AG09319 (cell line): ENCODE data around the gene NDST1.

ENCODE experiments used
- DNase-seq: peaks from one replicate; pipeline ENCODE4 v3.0.0-alpha.2; 2010; ENCODE audit warnings: low read depth; ENCODE audit errors: extremely low read depth
- TF ChIP-seq, protein P1 (sequence below): IDR thresholded peaks from 2 replicates; pipeline ENCODE4 v1.5.1; 2011; ENCODE audit warnings: low read depth, mild to moderate bottlenecking, inconsistent platforms, low read length, moderate library complexity

NDST1 gene

GRCh38 chr5:150531686-150532085 lies 23.8 kb downstream of the NDST1 start:
- TF ChIP-seq, protein P1, sequence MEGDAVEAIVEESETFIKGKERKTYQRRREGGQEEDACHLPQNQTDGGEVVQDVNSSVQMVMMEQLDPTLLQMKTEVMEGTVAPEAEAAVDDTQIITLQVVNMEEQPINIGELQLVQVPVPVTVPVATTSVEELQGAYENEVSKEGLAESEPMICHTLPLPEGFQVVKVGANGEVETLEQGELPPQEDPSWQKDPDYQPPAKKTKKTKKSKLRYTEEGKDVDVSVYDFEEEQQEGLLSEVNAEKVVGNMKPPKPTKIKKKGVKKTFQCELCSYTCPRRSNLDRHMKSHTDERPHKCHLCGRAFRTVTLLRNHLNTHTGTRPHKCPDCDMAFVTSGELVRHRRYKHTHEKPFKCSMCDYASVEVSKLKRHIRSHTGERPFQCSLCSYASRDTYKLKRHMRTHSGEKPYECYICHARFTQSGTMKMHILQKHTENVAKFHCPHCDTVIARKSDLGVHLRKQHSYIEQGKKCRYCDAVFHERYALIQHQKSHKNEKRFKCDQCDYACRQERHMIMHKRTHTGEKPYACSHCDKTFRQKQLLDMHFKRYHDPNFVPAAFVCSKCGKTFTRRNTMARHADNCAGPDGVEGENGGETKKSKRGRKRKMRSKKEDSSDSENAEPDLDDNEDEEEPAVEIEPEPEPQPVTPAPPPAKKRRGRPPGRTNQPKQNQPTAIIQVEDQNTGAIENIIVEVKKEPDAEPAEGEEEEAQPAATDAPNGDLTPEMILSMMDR = no peak
- DNase-seq = no peak

DNA sequence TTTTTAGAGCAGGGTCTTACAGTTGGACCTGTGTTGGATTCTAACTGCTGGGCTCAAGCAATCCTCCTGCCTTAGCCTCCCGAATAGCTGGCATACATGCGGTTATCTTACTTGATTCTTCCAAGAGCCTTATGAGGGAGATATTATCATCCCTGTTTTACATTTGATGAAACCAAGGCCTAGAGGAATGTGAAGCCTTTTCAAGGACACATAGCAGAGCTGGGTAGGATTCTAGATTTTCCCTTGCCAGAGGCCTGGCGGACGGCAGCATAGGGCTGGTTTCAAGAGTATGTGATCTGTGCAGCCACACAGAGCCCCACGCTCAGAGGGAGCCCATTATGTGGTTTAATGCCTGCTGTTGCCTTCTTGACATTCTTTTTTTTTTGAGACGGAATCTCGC lies 24.2 kb downstream of the NDST1 start:
- TF ChIP-seq, protein P1 = no peak

GRCh38 chr5:150532996-150533395 lies 25.1 kb downstream of the NDST1 start:
- TF ChIP-seq, protein P1 = no peak

More for the DNA sequence above, 24.2 kb downstream of the NDST1 start:
- no peak for DNase-seq

GRCh38 chr5:150534811-150535210 lies 26.9 kb downstream of the NDST1 start:
- TF ChIP-seq, protein P1 = no peak
- DNase-seq = no peak

More at GRCh38 chr5:150532996-150533395, 25.1 kb downstream of the NDST1 start:
- DNase-seq = no peak

DNA sequence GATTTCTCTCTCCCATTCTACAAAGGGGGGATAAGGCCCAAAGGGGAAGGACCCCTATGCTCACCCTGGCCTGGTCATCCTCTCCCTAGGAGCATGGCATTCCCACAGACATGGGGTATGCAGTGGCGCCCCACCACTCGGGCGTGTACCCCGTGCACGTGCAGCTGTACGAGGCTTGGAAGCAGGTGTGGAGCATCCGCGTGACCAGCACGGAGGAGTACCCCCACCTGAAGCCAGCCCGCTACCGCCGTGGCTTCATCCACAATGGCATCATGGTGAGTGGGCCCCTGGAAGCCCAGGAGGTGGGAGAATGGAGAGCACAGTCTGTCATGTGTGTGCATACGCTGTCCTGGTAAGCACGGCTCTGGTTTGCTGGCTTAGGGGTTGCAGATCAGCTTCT lies 27.7 kb downstream of the NDST1 start:
- no peak for DNase-seq
- TF ChIP-seq, protein P1 = no peak

GRCh38 chr5:150538007-150538917 lies 30.3 kb downstream of the NDST1 start:
- DNase-seq = no peak
- TF ChIP-seq, protein P1 = no peak

- DNase-seq = no peak
- TF ChIP-seq, protein P1 = no peak
Observed at GRCh38 chr5:150539206-150539605, 31.3 kb downstream of the NDST1 start.
